ENCODE data around the gene CCDC171. TPM values are rescaled to one million over a fixed set of nuclear protein-coding genes. Genes with fewer than 3 reads are reported as not detected.

Gene CCDC171
- total RNA-seq, 3 donors from 2014 or later (not counting 1 experiment from before 2014, with no cell fraction given) = 1.5 to 2.6 (median 2.2) TPM

DNA sequence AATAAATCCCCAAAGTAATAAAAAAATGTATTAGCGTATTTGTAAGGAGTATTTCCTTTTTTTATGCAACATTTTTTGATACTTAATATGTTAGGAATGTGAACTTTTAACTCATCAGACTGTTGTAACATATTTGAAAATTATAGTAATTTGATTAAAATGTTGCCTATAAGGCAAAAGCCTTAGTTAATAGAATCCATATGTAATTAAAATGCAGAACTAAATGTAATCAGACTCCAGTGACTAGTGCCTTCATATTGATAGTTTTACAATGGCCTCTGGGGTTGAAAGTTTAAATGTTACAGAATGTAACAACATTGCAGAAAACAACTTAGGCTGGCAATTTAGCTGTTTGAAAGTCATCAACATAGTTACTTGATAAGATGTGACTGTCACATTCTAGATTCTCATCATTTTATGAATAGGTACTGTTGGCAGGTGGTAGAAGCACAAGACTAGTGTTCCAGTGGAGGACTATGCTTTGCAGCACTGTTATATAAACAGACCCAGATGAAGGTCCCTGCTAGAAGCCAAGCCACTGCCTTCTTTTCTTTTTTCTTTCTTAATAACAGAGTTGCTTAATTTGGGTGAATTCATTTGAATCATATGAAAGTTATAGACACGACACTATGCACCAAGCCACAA is 382.9 kb downstream of the CCDC171 start:
- H3K9me3 Mint-ChIP-seq = peaks cover 0 to 17% of the 10 kb centered on the region in 2 donors
- intact Hi-C loops (cut with micrococcal nuclease) = no loop called here
- DNase-seq = no peak
- H3K4me3 Mint-ChIP-seq = no peak overlapping the region
- no peaks in the 10 kb centered on the region for H3K4me1 Mint-ChIP-seq
- no CpG with 5 or more reads among the region's 2 CpGs for WGBS (ENCODE audit: insufficient coverage)
- no peaks in the 10 kb centered on the region for H3K4me1 ChIP-seq (ENCODE audit: control insufficient read depth, insufficient read depth, low read length)
- H3K4me3 ChIP-seq (ENCODE audit: low read length) = no peak overlapping the region
- peaks cover 9% of the 10 kb centered on the region for H3K36me3 Mint-ChIP-seq
- ATAC-seq = no peak
- H3K27ac ChIP-seq (ENCODE audit: low read length) = no peak overlapping the region
- no peaks in the 10 kb centered on the region for H3K27me3 ChIP-seq (ENCODE audit: control insufficient read depth, insufficient read depth, low read length)
- TF ChIP-seq, protein P1, sequence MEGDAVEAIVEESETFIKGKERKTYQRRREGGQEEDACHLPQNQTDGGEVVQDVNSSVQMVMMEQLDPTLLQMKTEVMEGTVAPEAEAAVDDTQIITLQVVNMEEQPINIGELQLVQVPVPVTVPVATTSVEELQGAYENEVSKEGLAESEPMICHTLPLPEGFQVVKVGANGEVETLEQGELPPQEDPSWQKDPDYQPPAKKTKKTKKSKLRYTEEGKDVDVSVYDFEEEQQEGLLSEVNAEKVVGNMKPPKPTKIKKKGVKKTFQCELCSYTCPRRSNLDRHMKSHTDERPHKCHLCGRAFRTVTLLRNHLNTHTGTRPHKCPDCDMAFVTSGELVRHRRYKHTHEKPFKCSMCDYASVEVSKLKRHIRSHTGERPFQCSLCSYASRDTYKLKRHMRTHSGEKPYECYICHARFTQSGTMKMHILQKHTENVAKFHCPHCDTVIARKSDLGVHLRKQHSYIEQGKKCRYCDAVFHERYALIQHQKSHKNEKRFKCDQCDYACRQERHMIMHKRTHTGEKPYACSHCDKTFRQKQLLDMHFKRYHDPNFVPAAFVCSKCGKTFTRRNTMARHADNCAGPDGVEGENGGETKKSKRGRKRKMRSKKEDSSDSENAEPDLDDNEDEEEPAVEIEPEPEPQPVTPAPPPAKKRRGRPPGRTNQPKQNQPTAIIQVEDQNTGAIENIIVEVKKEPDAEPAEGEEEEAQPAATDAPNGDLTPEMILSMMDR (IDR thresholded peaks at IDR 0.05) = no peak
- H3K27me3 Mint-ChIP-seq (ENCODE audit: low read depth in 2 of 2) = no peaks in the 10 kb centered on the region
- no peaks in the 10 kb centered on the region for H3K9me3 ChIP-seq (ENCODE audit: control insufficient read depth, insufficient read depth, low read length)
- no peak overlapping the region for H3K27ac Mint-ChIP-seq
- no peaks in the 10 kb centered on the region for H3K36me3 ChIP-seq (ENCODE audit: control insufficient read depth, insufficient read depth, low read length)

DNA sequence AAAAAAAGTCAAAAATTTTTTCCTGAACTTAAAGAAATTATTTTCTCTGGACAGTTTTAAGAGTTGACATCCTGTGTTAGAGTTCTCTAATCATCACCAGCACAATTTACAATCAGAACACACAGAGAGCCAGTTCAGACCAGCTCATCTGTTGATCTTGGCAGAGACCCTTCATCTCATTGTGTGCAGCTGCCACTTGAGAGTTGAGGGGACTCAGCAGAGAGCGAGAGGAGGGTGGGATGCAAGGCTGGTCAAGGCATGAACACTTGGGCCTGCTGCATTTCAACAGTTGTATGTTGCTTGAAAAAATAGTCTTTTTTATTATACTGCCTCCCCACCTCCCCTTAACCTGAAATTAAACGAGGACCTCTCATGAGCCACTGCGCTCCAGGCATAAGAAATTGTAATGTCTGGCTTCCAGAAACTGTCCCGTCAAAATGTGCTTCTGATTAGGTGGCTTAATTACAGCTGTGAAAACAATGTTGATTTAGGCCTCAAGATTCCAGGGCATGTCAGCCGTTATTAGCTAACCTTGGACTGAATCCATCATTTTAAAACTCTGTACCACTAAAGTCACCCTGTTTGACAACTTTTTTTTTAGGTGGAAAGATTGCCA is 383.6 kb downstream of the CCDC171 start:
- Histone ChIP-seq H3K27me3 (ENCODE audit: control insufficient read depth, insufficient read depth, low read length) (no peaks in the 10 kb centered on the region), H3K9me3 (ENCODE audit: control insufficient read depth, insufficient read depth, low read length) (no peaks in the 10 kb centered on the region), H3K4me1 (ENCODE audit: control insufficient read depth, insufficient read depth, low read length) (no peaks in the 10 kb centered on the region), H3K4me3 (ENCODE audit: low read length) (no peak overlapping the region), H3K36me3 (ENCODE audit: control insufficient read depth, insufficient read depth, low read length) (no peaks in the 10 kb centered on the region), H3K27ac (ENCODE audit: low read length) (no peak overlapping the region)
- H3K9me3 Mint-ChIP-seq = peaks cover 0 to 15% of the 10 kb centered on the region in 2 donors
- DNase-seq = no peak
- peaks cover 9% of the 10 kb centered on the region for H3K36me3 Mint-ChIP-seq
- intact Hi-C loops (cut with micrococcal nuclease) = no loop called here
- no peaks in the 10 kb centered on the region for H3K27me3 Mint-ChIP-seq (ENCODE audit: low read depth in 2 of 2)
- TF ChIP-seq, protein P1 (IDR thresholded peaks at IDR 0.05) = no peak
- no peak for ATAC-seq
- WGBS (ENCODE audit: insufficient coverage) = 92% methylated on average over 5 of the region's 5 CpGs
- H3K4me1 Mint-ChIP-seq = no peaks in the 10 kb centered on the region
- no peak overlapping the region for H3K4me3 Mint-ChIP-seq
- no peak overlapping the region for H3K27ac Mint-ChIP-seq

DNA sequence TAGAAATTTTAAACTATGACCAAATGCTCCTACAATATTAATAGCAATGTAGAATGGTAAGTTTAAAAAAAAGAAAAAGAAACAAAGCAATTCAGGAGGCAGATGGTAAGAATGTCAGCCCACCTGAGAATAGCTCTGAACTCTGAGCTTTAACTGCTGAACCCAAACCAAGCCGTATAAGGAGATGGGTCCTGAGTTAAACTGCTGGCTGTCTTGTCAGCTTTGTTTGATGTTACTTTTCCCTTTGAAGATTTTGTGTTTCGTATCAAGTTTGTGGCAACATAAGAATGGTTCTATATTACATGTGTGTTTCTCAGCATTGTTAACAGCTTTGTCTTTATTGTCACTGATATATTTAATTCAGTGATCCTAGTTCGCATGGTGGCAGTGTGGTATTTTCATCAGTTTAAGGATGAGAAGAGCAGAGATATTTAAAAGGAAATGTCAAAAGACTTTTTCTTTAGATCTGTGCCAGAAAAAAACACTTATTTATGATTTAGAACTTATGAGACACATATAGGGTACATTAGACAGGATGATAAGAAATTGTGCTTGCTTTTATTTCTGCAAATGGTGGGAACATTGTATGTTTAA is 390.1 kb downstream of the CCDC171 start:
- no peaks in the 10 kb centered on the region for H3K27me3 ChIP-seq (ENCODE audit: control insufficient read depth, insufficient read depth, low read length)
- no peaks in the 10 kb centered on the region for H3K27me3 Mint-ChIP-seq (ENCODE audit: low read depth in 2 of 2)
- H3K36me3 Mint-ChIP-seq = no peaks in the 10 kb centered on the region
- no peaks in the 10 kb centered on the region for H3K9me3 ChIP-seq (ENCODE audit: control insufficient read depth, insufficient read depth, low read length)
- H3K27ac Mint-ChIP-seq = no peak overlapping the region
- H3K4me3 ChIP-seq (ENCODE audit: low read length) = no peak overlapping the region
- DNase-seq = no peak
- no peaks in the 10 kb centered on the region for H3K9me3 Mint-ChIP-seq
- no peak overlapping the region for H3K4me3 Mint-ChIP-seq
- intact Hi-C loops (cut with micrococcal nuclease) = no loop called here
- 55% methylated on average over 3 of the region's 3 CpGs for WGBS (ENCODE audit: insufficient coverage)
- ATAC-seq = no peak
- H3K4me1 Mint-ChIP-seq = no peaks in the 10 kb centered on the region
- TF ChIP-seq, protein P1 (IDR thresholded peaks at IDR 0.05) = no peak
- no peak overlapping the region for H3K27ac ChIP-seq (ENCODE audit: low read length)
- H3K36me3 ChIP-seq (ENCODE audit: control insufficient read depth, insufficient read depth, low read length) = no peaks in the 10 kb centered on the region
- H3K4me1 ChIP-seq (ENCODE audit: control insufficient read depth, insufficient read depth, low read length) = no peaks in the 10 kb centered on the region
